ENCODE measurements around the gene SH3BGRL3. TPM values are rescaled to one million over a fixed set of nuclear protein-coding genes. Genes with fewer than 3 reads are reported as not detected.
"Not testable (repeated sequence)": the region's sequence is repeated elsewhere in the genome, so short reads cannot be mapped to it uniquely, and the experiment has no call there.

The SH3BGRL3 gene
- total and polyA plus RNA-seq, 4 donors: 17.2 to 437 (median 333) TPM

- WGBS, 2 donors: 83 to 91% methylated on average over 3 of the region's 3 CpGs
- no peaks in the 10 kb centered on the region for H3K36me3 ChIP-seq (ENCODE audit: control insufficient read depth in 4 of 4, insufficient read depth in 4 of 4, low read length in 4 of 4)
These were observed 44.7 kb downstream of the SH3BGRL3 start for GRCh38 chr1:26324550-26324949.

GRCh38 chr1:26327956-26328362, 48.1 kb downstream of the SH3BGRL3 start:
- Histone ChIP-seq H3K9ac (ENCODE audit: insufficient read depth in 1 of 2, low read length in 2 of 2) (no peak overlapping the region), H3K36me3 (ENCODE audit: control insufficient read depth in 4 of 4, insufficient read depth in 4 of 4, low read length in 4 of 4) (no peaks in the 10 kb centered on the region), H3K27ac (ENCODE audit: low read depth in 1 of 2, low read length in 1 of 2) (no peak overlapping the region), H3K4me3 (no peak overlapping the region), H3K9me3 (ENCODE audit: control insufficient read depth in 4 of 4, insufficient read depth in 3 of 4, low read length in 3 of 4) (no peaks in the 10 kb centered on the region), H3K27me3 (ENCODE audit: control insufficient read depth in 3 of 3, insufficient read depth in 3 of 3, low read length in 2 of 3) (no peaks in the 10 kb centered on the region), H3K4me1 (ENCODE audit: control insufficient read depth in 5 of 5, insufficient read depth in 5 of 5, low read length in 5 of 5) (no peaks in the 10 kb centered on the region)
- ATAC-seq (ENCODE audit: insufficient read depth, low FRiP score): no peak
- no peak for TF ChIP-seq CTCF (IDR thresholded peaks at IDR 0.05; ENCODE audit: control extremely low read depth, extremely low read depth)
- no peak for DNase-seq
- 88 to 94% methylated on average over 8 of the region's 8 CpGs for WGBS, 2 donors

More at GRCh38 chr1:26324550-26324949, 44.7 kb downstream of the SH3BGRL3 start:
- Histone ChIP-seq H3K9ac (ENCODE audit: insufficient read depth in 1 of 2, low read length in 2 of 2) (no peak overlapping the region), H3K27ac (ENCODE audit: low read depth in 1 of 2, low read length in 1 of 2) (no peak overlapping the region), H3K9me3 (ENCODE audit: control insufficient read depth in 4 of 4, insufficient read depth in 3 of 4, low read length in 3 of 4) (no peaks in the 10 kb centered on the region), H3K4me3 (no peak overlapping the region), H3K4me1 (ENCODE audit: control insufficient read depth in 5 of 5, insufficient read depth in 5 of 5, low read length in 5 of 5) (peaks cover 0 to 5% (median 0%) of the 10 kb centered on the region in 5 donors), H3K27me3 (ENCODE audit: control insufficient read depth in 3 of 3, insufficient read depth in 3 of 3, low read length in 2 of 3) (no peaks in the 10 kb centered on the region)
- TF ChIP-seq CTCF (IDR thresholded peaks at IDR 0.05; ENCODE audit: control extremely low read depth, extremely low read depth): no peak
- DNase-seq (no peak), ATAC-seq (ENCODE audit: insufficient read depth, low FRiP score) (no peak)

- no peak overlapping the region for H3K9ac ChIP-seq (ENCODE audit: insufficient read depth in 1 of 2, low read length in 2 of 2)
- H3K4me1 ChIP-seq (ENCODE audit: control insufficient read depth in 5 of 5, insufficient read depth in 5 of 5, low read length in 5 of 5): no peaks in the 10 kb centered on the region
- WGBS, 2 donors: 81 to 89% methylated on average over 8 of the region's 8 CpGs
- no peaks in the 10 kb centered on the region for H3K9me3 ChIP-seq (ENCODE audit: control insufficient read depth in 4 of 4, insufficient read depth in 3 of 4, low read length in 3 of 4)
- no peak overlapping the region for H3K4me3 ChIP-seq
- no peaks in the 10 kb centered on the region for H3K36me3 ChIP-seq (ENCODE audit: control insufficient read depth in 4 of 4, insufficient read depth in 4 of 4, low read length in 4 of 4)
- H3K27ac ChIP-seq (ENCODE audit: low read depth in 1 of 2, low read length in 1 of 2): no peak overlapping the region
- DNase-seq (no peak), ATAC-seq (ENCODE audit: insufficient read depth, low FRiP score) (no peak)
- no peak for TF ChIP-seq CTCF (IDR thresholded peaks at IDR 0.05; ENCODE audit: control extremely low read depth, extremely low read depth)
- H3K27me3 ChIP-seq (ENCODE audit: control insufficient read depth in 3 of 3, insufficient read depth in 3 of 3, low read length in 2 of 3): no peaks in the 10 kb centered on the region
These were observed 48.7 kb downstream of the SH3BGRL3 start for GRCh38 chr1:26328597-26328996.

- H3K4me3 ChIP-seq; ATAC-seq (ENCODE audit: insufficient read depth, low FRiP score); H3K9me3 ChIP-seq (ENCODE audit: control insufficient read depth in 4 of 4, insufficient read depth in 3 of 4, low read length in 3 of 4); H3K4me1 ChIP-seq (ENCODE audit: control insufficient read depth in 5 of 5, insufficient read depth in 5 of 5, low read length in 5 of 5); H3K27me3 ChIP-seq (ENCODE audit: control insufficient read depth in 3 of 3, insufficient read depth in 3 of 3, low read length in 2 of 3); H3K27ac ChIP-seq (ENCODE audit: low read depth in 1 of 2, low read length in 1 of 2); H3K36me3 ChIP-seq (ENCODE audit: control insufficient read depth in 4 of 4, insufficient read depth in 4 of 4, low read length in 4 of 4); H3K9ac ChIP-seq (ENCODE audit: insufficient read depth in 1 of 2, low read length in 2 of 2); DNase-seq: not testable (repeated sequence)
- WGBS, 2 donors: 87 to 93% methylated on average over 4 of the region's 4 CpGs
These were observed 49.5 kb downstream of the SH3BGRL3 start for GRCh38 chr1:26329380-26329779.

Data from lung (tissue), 12 donors.